Adrenal gland (tissue), 5 donors: ENCODE data around the gene ENDOU.

Experiments
- POLR2A ChIP-seq, 2 donors: fragments of 450-650 bp; IDR thresholded peaks; one replicate each; pipeline ENCODE4 v1.6.1; 2017; ENCODE audit warnings: antibody characterized with exemption in 2 of 2, mild to moderate bottlenecking in 2 of 2, moderate library complexity in 1 of 2
- TF ChIP-seq, protein P1 (sequence below), 6 experiments: fragments of 450-650 bp in 4 of 6; fragments of 200-600 bp in 2 of 6; sonication (generic) in 1 of 6; IDR thresholded peaks; 1 replicate in 5 of 6; 2 replicates in 1 of 6; pipeline versions ENCODE4 v1.5.1 to v1.8.0; 2016 to 2021; ENCODE audit warnings: antibody characterized with exemption in 6 of 6, mild to moderate bottlenecking in 2 of 6, moderate library complexity in 1 of 6
- donor health status: DM: no; HTN: no; CAD: no.

GRCh38 chr12:47730341-47730744, 5.1 kb upstream of the ENDOU start:
- no peak for TF ChIP-seq POLR2A (IDR thresholded peaks at IDR 0.05)
- TF ChIP-seq, protein P1, sequence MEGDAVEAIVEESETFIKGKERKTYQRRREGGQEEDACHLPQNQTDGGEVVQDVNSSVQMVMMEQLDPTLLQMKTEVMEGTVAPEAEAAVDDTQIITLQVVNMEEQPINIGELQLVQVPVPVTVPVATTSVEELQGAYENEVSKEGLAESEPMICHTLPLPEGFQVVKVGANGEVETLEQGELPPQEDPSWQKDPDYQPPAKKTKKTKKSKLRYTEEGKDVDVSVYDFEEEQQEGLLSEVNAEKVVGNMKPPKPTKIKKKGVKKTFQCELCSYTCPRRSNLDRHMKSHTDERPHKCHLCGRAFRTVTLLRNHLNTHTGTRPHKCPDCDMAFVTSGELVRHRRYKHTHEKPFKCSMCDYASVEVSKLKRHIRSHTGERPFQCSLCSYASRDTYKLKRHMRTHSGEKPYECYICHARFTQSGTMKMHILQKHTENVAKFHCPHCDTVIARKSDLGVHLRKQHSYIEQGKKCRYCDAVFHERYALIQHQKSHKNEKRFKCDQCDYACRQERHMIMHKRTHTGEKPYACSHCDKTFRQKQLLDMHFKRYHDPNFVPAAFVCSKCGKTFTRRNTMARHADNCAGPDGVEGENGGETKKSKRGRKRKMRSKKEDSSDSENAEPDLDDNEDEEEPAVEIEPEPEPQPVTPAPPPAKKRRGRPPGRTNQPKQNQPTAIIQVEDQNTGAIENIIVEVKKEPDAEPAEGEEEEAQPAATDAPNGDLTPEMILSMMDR (IDR thresholded peaks at IDR 0.05), result no peak
